A172 (cell line): ENCODE data around the gene SNAP29. TPM values are rescaled to one million over a fixed set of nuclear protein-coding genes. Genes with fewer than 3 reads are reported as not detected.
"Not testable (repeated sequence)": the region's sequence is repeated elsewhere in the genome, so short reads cannot be mapped to it uniquely, and the experiment has no call there.

Experiments
- DNase-seq: peaks from one replicate; pipeline ENCODE4 v3.0.0-alpha.2; 2015; ENCODE audit warnings: low spot score
- total RNA-seq: library from RNA; depleted of rRNA; stranded (reverse); fragments of >200 nt; shearing (Covaris generic); gene quantifications from 2 replicates; pipeline ENCODE4 v1.2.3, GENCODE V29; 2014

SNAP29 gene
- total RNA-seq, 1 experiment from 2014 or later = 15.0 TPM

GRCh38 chr22:20901093-20902033 is 42.6 kb downstream of the SNAP29 start:
- not testable (repeated sequence) for DNase-seq

- no peak for DNase-seq
Observed at GRCh38 chr22:20903093-20903492, 44.3 kb downstream of the SNAP29 start.

GRCh38 chr22:20904008-20904979 is 45.5 kb downstream of the SNAP29 start:
- DNase-seq = peak; percentile 33

GRCh38 chr22:20904980-20905355 is 46.2 kb downstream of the SNAP29 start:
- no peak for DNase-seq

GRCh38 chr22:20905415-20906386 is 46.9 kb downstream of the SNAP29 start:
- no peak for DNase-seq

- DNase-seq = no peak
Observed at GRCh38 chr22:20906387-20906767, 47.6 kb downstream of the SNAP29 start.

GRCh38 chr22:20908717-20909116 is 49.9 kb downstream of the SNAP29 start:
- not testable (repeated sequence) for DNase-seq

- DNase-seq = no peak
Observed at GRCh38 chr22:20909543-20910303, 50.9 kb downstream of the SNAP29 start.

GRCh38 chr22:20912494-20912893 is 53.7 kb downstream of the SNAP29 start:
- no peak for DNase-seq

- peak; percentile 86 for DNase-seq
Observed at GRCh38 chr22:20916916-20917810, 58.4 kb downstream of the SNAP29 start, which contains the start of gene CRKL. Gene CRKL, plus strand, starts transcription at chr22:20917407. Its CDS starts 528 bp downstream, at chr22:20917935.

- no peak for DNase-seq
Observed at GRCh38 chr22:20918663-20919218, 59.9 kb downstream of the SNAP29 start.

GRCh38 chr22:20919718-20920117 is 60.9 kb downstream of the SNAP29 start:
- DNase-seq = peak; percentile 1

- no peak for DNase-seq
Observed at GRCh38 chr22:20920881-20921203, 62.0 kb downstream of the SNAP29 start.

- no peak for DNase-seq
Observed at GRCh38 chr22:20922141-20922751, 63.4 kb downstream of the SNAP29 start.

GRCh38 chr22:20926243-20926642 is 67.4 kb downstream of the SNAP29 start:
- DNase-seq = no peak

- no peak for DNase-seq
Observed at GRCh38 chr22:20927940-20928572, 69.2 kb downstream of the SNAP29 start.

GRCh38 chr22:20928573-20928967 is 69.8 kb downstream of the SNAP29 start:
- no peak for DNase-seq

GRCh38 chr22:20930004-20930403 is 71.2 kb downstream of the SNAP29 start:
- DNase-seq = no peak
